ENCODE results near the gene SOX8.

Gene SOX8

DNA sequence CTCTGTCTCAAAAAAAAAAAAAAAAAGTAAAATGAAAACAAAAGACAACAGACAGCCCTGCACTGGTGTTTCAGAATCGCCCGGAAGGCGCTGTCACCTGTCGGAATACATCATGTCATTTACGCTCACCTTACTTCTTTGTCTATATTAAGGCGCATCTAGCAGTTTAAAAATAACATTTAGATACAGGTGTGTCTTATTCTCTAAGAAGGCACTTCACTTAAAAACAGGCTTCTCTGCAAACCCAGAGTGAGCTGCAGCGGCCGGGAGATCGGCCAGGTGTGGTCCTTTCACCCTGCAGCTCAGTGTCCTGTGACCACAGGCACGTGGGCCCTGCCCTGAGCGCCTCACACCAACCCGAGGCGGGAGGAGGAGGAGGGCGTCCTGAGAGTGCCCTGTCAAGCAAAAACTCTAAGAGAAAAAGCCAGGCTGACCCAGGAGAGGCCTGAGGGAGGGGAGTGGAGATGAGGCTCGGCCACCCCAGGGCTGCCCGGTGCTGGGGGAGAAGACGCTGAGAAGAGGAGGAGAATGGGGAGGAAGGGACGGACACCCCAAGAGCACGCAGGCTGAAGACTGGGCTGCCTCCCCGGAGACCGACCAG is 7.5 kb upstream of the SOX8 start:
- DNase-seq (ENCODE audit: low read depth) = no peak

DNA sequence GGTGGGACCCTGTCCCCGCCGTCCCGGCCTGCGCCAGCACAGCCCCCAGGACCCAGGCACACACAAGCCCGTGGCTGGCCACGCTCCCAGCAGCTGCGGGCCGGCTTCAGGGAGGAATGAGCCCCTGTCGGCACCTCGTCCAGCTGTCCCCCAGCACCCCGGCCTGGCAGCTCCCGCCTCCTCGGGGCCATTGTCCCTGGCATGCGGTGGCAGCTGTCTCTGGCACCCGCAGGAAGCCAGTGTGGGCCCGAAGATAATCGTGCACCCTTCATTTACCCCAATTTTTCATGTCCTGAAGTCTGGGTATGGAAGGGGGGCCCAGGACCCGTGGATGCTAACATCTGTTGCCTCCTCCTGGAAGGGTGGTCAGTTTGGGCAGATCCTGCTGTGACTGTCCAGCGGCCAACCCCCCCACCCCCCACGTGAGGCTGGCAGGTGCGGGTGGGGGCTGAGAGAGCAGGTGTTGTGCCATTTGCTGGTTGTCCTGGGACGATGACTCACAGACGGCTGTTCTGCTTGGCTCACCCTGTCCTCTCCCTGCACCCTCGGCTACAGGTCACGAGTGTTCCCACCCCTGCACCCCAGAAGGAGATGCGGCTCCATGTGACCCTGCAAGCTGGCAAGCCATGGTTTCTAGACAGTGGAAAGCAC is 6.8 kb upstream of the SOX8 start:
- DNase-seq (ENCODE audit: low read depth) = no peak

DNA sequence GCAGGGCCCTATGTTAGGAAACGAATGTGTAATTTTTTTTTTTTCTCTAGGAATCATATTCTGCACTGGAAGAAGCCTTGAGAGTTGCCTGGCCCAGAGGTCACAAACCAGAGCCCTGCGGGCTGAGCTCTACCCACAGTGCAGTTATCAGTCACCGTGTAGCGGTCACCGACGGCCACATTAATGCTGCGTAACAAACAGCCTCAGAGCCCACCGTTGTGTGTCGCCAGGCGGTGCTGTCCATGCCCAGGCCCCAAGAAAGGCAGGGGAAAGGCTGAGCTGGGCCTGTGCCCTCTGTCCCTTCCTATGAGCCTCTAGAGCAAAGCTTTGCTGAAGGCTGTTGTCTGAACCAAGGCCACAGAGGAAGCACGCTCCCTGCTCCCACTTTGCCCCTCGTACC is 6.3 kb upstream of the SOX8 start:
- no peak for DNase-seq (ENCODE audit: low read depth)

DNA sequence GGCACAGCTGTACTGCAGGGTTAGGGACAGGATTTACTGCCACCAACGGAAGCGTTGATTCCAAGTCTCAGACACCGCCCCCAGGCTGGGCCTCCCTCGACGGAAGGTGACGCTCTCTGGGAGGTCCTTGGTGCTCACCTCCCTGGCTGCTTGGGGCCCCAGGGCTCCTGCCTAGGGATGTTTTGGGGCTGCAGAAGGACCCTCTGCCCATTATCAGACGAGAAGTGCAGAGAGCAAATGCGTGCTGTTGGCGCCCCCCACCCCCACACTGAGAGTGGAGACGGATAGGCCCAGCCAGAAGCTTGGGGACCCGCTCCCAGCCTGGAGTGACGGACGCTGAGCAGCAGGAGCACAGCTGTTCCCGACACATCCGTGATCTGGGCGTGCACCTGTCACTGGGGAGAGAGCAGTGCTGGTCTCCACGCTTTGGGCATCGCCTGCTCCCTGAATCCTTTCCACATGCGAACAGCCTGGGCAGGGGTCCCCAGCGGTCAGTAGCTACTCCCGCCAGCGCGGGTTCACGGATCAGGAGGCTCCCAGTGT is 5.1 kb upstream of the SOX8 start:
- DNase-seq (ENCODE audit: low read depth) = no peak

DNA sequence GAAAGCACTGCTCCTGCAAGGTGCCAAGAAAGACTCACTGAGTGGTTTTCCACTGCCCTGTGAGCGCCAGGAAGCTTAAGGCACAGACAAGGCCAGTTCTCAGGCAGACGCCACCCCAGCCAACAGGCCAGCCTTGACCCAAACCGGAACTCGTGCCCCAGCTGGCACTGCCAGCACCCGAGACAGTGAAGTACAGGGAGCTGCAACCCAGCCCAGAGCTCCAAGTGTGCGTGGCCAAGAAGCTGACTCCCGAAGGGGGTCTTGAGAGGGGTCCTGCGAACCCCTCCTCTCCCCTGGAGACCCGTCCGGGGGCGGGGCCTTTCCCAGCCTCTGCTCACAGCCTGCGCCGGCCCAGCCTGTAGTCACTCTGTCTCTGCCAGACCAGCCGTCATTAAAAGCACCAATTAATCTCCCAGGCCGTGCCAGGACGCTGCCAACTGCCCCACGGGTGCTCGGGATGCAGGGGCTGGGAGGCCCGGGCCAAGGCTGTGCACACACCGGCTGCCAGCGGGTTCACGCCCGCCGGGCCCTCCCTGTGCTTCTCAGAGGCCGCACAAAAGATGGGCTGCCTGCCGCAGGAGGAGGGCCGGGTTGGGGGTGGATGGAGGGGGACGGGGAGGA is 4.4 kb upstream of the SOX8 start:
- no peak for DNase-seq (ENCODE audit: low read depth)

DNA sequence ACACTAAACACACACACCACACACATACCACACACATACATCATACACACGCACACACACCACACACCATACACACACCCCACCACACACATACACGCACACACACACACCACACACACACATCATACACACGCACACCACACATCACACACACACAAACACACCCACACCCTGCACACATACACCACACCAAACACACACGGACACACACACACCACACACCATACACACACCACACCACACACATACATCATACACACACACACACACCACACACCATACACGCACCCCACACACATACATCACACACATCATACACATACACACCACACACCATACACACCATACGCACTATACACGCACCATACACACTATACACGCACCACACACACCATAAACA is 3.7 kb upstream of the SOX8 start:
- no peak for DNase-seq (ENCODE audit: low read depth)

DNA sequence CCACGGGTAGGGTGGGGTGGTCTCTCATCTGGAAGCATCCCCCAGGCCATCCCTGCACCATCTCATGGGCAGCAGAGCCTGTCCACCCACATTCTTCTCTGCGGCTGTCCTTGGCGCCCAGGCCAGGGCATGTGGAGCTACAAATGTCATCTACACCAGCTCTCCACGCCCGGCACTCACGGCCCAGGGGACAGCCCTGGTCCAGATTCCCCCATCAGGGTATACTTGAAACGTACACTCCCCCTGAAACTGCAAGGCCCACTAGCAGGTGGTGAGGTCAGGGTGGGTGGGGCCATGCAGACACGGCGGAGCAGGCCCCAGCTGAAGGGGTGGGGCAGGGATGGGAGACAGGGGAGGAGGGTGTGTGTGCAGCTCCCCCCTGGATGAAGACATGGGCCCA is 3.2 kb upstream of the SOX8 start:
- no peak for DNase-seq (ENCODE audit: low read depth)

DNA sequence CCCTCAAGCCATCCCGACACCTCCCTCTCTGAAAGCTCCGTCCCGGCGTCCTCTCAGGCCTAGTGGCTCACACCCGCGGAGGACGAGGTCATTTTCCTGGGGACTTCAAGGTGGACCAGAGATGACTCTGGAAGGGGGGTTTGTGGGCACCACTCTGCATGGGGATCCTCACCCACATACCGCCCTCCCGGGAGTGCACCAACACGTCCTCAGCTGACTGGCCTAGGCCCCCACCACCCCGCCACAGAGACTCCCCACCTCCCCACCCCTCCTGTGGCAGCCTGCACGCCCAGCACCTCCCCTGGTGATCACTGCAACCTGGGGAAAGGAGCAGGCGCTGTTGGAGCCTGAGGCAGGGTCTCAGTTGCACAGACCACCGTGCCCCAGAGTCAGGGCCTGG is 2.4 kb upstream of the SOX8 start:
- DNase-seq (ENCODE audit: low read depth) = no peak

DNA sequence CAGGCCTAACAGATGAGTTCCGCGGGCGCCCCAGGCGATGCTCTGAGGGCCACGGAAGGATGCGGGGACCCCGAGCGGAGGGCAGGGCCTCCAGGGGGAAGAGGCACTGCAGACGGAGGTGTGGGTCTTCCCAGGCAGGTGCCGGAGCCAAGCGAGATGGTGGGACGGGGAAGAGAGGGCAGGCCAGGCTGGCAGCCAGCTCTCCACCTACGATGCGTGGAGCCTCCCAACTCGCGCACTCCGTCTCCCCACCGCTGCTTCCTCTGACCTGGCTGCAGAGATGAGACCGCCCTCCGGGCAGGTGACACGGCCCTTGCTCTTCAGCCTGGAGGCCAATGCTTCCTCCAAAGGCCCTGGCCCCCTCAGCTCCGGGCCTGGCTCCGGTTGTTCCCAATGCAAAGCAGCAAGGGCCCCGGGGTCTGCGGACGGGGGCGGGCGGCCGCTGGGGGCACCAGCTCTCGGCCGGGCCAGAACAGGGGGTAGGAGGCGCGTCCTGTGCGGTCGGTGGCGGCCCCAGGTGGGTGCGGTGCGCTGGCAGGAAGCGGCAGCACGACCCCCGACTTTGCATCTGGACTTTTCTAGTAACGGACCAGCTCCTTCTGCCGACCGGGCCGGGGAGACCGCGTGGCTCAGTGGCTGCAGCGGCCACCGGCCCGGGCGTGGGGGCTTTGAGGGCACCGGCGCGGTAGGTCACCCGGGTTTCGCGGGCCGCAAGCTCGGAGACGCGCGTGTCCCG is 1.5 kb upstream of the SOX8 start:
- DNase-seq (ENCODE audit: low read depth) = no peak

DNA sequence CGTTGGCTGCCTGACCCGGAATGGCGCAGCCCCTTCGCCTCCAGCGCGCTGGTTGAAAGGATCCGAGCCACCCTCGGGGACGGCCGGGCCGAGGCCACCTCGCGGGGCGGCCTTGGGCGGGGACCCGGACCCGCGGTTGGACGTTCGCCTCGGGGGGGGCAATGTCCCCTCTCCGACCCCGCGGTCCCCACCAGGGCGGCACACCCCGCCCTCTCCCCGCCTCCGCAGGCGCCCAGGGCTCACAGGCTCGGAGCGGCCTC is 1.0 kb upstream of the SOX8 start:
- DNase-seq (ENCODE audit: low read depth) = no peak

DNA sequence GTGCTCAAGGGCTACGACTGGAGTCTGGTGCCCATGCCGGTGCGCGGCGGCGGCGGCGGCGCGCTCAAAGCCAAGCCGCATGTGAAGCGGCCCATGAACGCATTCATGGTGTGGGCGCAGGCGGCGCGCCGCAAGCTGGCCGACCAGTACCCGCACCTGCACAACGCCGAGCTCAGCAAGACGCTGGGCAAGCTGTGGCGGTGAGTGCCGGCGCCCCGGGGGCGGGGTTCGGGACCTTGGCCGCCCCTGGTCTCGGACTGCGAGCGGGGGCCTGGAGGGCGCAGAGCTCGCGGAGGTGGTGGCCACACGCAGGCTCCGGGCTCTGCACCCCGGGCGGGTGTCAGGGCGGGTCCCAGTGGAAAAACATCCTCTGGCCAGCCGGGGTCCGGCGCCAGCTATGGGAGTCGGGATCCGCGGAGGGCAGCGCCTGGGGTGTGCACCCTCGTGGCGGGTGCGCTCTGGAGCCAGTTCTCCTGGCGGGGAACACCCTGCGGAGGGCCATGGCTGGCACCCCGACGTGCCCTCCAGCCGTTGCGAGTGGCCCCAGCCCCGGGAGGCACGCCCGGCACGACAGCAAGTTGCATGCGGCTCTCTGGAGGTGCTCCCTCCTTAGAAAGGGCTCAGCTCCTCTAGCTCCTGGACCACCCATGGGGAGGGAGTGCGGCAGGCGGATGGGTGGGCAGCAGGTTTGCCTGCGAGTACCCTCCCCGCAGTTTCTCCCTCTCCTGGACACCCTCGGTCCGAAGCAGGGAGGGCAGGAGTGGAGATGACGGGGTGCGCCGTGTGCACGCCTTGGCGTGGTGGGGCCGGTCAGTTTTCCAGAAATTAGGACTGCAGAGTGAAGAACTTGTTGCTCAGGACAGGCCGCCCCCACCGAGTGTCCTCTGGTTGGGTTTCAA is 824 bp downstream of the SOX8 start:
- DNase-seq (ENCODE audit: low read depth) = no peak

DNA sequence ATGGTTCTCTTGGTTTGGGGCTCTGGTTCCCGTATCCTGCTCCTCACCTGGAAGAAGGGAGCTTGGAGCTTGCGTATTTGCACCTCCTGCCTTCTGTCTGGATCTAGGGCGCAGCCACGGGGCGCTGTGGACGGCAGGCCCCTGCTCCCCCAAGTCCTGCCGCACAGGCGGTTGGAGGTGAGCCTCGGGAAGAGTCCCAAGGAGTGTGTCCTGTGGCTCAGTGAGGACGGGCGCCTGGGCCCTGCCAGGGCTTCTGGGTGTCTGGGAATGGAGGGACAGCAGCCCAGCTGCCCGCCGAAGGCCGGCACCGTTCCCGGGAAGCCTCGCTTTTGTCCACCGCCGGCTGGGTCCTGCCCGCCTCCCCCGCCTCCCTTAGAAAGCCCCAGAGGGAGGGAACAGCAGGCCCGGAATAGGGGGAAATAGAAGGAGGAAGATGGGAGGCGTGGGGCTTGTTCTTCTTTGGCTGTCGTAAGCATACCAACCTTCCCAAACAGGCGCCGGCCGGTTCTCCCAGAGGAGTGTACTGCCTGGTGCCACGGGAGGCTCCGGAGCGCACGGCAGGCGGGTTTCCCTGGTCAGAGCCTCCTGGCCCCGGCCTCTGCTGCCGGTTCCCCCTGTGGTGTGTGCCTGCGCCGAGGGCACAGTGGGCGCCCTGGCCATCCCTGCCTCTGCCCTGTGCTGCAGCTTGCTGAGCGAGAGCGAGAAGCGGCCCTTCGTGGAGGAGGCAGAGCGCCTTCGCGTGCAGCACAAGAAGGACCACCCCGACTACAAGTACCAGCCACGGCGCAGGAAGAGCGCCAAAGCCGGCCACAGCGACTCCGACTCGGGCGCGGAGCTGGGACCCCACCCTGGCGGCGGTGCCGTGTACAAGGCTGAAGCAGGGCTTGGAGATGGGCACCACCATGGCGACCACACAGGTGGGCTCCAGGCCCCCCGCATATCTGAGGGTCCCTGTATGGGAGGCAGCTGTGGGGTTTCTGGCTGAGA is 1.8 kb downstream of the SOX8 start:
- no peak for DNase-seq (ENCODE audit: low read depth)

DNA sequence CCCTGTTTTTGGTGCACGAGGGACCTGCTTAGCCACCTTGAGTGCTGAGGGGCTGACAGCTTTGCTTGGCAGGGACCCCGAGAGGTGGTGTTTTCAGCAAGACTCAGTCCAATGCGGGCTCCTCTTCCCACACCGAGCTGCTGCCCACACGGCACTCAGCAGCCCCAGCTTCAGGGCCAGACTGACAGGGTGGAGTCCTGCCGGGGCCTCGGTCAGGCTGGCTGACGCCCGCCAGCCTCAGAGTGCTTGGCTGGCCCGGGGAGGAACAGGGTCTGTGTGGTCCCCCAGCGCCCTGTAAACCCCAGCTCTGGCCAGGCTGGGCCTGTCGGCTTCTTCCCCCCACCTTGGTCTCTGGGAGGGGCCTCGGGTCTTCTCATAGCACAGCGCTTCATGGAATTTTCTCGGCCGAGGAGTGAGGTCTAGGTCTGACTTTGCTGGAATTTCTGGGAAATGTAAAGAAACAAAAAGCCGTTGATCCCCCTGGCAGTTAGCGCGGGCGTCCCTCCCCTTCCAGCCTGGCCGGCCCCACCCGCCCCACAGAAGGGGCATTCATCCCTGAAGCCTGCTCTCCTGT is 2.6 kb downstream of the SOX8 start:
- DNase-seq (ENCODE audit: low read depth) = no peak

DNA sequence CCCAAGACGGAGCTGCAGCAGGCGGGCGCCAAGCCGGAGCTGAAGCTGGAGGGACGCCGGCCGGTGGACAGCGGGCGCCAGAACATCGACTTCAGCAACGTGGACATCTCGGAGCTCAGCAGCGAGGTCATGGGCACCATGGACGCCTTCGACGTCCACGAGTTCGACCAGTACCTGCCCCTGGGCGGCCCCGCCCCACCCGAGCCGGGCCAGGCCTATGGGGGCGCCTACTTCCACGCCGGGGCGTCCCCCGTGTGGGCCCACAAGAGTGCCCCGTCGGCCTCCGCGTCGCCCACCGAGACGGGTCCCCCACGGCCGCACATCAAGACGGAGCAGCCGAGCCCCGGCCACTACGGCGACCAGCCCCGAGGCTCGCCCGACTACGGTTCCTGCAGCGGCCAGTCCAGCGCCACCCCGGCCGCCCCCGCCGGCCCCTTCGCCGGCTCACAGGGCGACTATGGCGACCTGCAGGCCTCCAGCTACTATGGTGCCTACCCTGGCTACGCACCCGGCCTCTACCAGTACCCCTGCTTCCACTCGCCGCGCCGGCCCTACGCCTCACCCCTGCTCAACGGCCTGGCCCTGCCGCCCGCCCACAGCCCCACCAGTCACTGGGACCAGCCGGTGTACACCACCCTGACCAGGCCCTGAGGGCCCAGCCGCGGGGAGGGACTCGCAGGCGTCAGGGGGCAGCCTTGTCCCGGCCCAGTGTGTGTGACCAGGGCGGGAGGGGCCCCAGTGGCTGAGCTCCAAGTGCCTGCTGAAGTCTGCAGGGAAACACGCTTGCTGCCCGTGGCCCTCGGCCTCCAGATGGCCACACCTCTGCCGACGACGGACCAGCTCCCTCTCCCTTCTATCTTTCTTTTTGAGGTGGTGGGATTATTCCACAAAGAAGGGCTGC is 3.4 kb downstream of the SOX8 start:
- no peak for DNase-seq (ENCODE audit: low read depth)

DNA sequence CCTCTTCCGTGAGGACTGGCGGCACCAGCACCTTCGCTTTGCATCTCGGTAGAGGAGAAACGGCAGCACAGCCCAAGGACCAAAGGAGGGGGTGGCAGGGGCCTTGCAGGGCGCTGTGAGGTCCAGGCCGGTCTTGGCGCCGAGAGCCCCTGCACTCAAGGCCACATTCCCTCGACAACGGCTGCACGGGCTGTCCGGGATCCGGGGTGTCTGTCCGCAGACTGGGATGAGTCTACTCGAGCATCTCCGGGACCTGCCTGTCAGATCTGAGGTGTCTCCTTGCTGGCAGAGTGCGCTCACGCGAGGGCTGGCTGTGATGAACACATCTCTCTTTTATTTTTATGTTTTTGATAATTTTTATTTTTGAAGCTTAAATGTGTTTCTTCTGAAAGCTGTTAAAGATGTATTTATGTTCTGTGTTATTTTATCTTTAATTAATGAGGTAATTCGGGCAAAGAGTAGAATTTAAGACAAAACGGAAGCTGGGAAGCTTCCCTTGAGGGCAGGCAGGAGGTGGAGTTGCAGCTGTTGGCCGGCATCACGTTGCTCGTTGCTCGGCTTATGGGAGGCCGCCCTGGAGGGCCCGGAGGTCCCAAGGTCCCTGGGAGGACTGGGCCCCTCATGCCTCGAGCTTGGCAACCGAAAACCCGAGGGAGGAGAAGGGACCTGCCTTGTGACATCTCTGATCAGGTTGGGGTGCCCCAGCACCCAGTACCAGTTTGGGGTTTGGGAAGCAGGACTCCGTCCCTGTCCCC is 4.3 kb downstream of the SOX8 start:
- DNase-seq (ENCODE audit: low read depth) = no peak

DNA sequence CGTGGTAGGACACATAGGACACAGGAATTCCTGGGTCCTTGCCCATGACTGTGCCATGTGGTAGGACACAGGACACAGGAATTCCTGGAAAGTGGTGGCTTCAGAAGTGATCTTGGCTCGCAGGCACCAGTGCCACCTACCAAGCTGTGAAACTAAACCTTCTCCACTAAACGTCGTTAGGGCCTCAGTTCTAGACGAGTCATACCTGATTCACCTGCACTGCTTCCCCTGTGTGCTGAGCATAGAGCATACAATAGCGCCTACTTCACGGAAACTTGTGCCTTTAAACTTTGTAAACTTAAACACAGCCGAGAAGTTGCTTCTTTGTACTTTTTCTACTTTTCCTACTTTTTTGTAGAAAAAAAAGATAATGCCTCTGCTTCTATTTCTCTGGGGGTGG is 4.8 kb downstream of the SOX8 start:
- no peak for DNase-seq (ENCODE audit: low read depth)

DNA sequence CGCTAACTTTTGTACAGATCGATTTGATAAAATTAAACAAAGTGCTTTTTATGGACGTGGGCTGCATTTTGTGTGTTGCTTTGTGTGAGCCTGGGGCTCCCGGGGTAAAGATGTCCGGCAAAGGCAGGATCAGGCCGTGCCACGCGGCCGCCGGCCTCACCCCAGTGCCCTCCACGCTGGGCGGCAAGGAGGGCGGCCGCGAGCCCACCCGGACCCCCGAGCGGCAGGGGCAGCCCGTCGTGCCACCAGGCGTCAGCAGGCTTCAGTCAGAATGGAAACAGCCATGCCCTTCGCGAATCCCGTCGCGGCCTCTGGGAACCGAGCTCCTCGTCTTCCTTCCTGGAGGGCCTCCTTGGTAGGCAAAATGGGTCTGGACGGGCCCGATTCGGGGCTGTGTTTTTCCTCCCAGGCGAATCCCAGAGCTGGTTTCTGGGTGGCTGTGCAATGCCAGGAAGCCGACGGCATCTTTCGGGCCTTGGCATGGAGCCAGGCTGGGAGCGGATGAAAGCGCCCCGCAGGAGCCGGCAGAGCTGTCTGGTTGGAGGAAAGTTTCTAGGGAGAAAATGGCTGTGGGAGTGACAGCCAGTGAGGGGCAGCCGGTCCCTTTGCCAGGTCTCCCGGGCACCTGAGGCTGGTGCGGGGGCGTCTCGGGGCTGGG is 5.5 kb downstream of the SOX8 start:
- DNase-seq (ENCODE audit: low read depth) = no peak

DNA sequence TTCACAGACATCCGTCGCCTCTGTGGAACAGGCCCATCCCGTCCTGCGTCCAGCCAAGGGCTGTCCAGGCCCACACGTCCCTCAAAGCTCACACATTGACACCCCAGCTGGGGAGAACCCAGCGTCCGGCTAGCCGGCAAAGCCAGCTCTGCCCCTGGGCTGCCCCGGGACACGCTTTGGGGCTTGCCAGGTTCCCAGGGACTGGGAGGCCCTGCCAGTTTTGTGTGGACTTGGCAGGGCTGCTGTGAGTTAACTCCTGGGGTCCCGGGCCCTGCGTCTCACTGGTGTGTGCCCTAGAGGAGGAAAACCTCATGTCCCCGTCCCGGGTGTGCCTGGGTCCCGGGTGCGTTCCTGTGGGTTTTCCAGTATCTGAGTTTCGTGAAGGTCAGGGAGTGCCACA is 6.3 kb downstream of the SOX8 start:
- no peak for DNase-seq (ENCODE audit: low read depth)
